ENCODE measurements around the gene PLPP6. TPM values are rescaled to one million over a fixed set of nuclear protein-coding genes. Genes with fewer than 3 reads are reported as not detected.

The PLPP6 gene
- total and polyA plus RNA-seq, 2 of the 8 experiments (the other 6 are each of a cell fraction or from before 2014, with no cell fraction given): 11.8 to 13.3 TPM

- TF ChIP-seq CHD7 (IDR thresholded peaks at IDR 0.05; ENCODE audit: insufficient replicate concordance, low read length): no peak
These were observed 3.3 kb downstream of the PLPP6 start (continued) for GRCh38 chr9:4665357-4665756.

Measured in H1 (cell line).